ENCODE results near the gene DIAPH1.

DNA sequence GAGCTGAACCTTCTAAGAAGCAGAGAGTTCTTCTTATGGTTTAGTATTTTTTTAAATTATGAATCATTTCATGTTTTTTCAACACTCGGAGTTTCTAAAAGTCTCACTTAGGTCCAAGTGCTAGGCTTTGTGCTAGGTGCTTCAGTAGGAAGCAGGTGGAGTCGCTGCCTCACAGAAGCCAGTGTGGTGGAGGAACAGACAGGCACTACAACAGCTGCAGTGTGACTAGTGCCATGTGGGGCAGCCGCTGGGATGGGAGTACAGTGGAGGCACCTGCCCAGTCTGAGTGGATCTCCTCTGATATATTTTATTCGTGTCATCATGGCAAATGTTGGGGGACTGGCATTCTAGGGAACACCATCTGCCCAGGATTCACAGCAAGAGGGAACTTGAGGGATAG is 114.6 kb downstream of the DIAPH1 start:
- no peak for TF ChIP-seq POLR2A (IDR thresholded peaks at IDR 0.05)
- TF ChIP-seq, protein P1, sequence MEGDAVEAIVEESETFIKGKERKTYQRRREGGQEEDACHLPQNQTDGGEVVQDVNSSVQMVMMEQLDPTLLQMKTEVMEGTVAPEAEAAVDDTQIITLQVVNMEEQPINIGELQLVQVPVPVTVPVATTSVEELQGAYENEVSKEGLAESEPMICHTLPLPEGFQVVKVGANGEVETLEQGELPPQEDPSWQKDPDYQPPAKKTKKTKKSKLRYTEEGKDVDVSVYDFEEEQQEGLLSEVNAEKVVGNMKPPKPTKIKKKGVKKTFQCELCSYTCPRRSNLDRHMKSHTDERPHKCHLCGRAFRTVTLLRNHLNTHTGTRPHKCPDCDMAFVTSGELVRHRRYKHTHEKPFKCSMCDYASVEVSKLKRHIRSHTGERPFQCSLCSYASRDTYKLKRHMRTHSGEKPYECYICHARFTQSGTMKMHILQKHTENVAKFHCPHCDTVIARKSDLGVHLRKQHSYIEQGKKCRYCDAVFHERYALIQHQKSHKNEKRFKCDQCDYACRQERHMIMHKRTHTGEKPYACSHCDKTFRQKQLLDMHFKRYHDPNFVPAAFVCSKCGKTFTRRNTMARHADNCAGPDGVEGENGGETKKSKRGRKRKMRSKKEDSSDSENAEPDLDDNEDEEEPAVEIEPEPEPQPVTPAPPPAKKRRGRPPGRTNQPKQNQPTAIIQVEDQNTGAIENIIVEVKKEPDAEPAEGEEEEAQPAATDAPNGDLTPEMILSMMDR (IDR thresholded peaks at IDR 0.05), result no peak

All from prostate gland (tissue), 2 donors.